B cell (primary cell): ENCODE results near the gene TCERG1L.

Experiments
- CTCF ChIP-seq: fragments of 200-600 bp; IDR thresholded peaks from one replicate; pipeline ENCODE4 v1.8.0; 2022; ENCODE audit warnings: antibody characterized with exemption, mild to moderate bottlenecking
- EZH2 ChIP-seq: IDR thresholded peaks from 2 replicates; pipeline ENCODE4 v1.6.1; 2012; ENCODE audit warnings: borderline replicate concordance, low read depth, mild to moderate bottlenecking, moderate library complexity, low read length; ENCODE audit not compliant: insufficient read depth, poor library complexity, severe bottlenecking

GRCh38 chr10:131161087-131161486 is 150.4 kb downstream of the TCERG1L start:
- TF ChIP-seq CTCF (no peak), EZH2 (no peak)
